K562 (cell line): ENCODE data around the gene RAB27B. TPM values are rescaled to one million over a fixed set of nuclear protein-coding genes. Genes with fewer than 3 reads are reported as not detected.

ENCODE experiments used
- ATAC-seq: fragments of 200-7000 bp; cut with Tn5 transposase; 3 replicates; pipeline ENCODE4 v1.9.1; 2020; ENCODE audit warnings: moderate library complexity
- BruUV-seq: library from RNA; stranded (reverse); fragments of 400-500 nt; replicated peaks from 2 replicates; lab custom pipeline; 2021; lab: Mats Ljungman, UMichigan
- CTCF ChIA-PET: fragments of 300-600 bp; formaldehyde crosslinking; extraction: SDS; loops from one replicate; lab custom pipeline; 2021; ENCODE audit warnings: low intra/inter-chr PET ratio; lab: Yijun Ruan, JAX
- POLR2A ChIA-PET: fragments of 300-600, 350-650 bp; sonication (Branson Sonifier 250); formaldehyde crosslinking; extraction: SDS; loops from one replicate; lab custom pipeline; 2021; ENCODE audit warnings: antibody characterized with exemption, inconsistent platforms; lab: Yijun Ruan, JAX
- DNase-seq, 4 experiments: peaks; one replicate each; pipeline versions ENCODE4 v3.0.0 to v3.0.0-alpha.2; 2011 to 2018; ENCODE audit warnings: low spot score in 3 of 4, mixed read lengths in 3 of 4; ENCODE audit errors: extremely low read depth in 1 of 4
- FAIRE-seq: peaks from 2 replicates; lab custom pipeline; 2011; peaks lifted over from hg19 to GRCh38; lab: Jason Lieb, UNC
- H2AFZ ChIP-seq: 2 replicates; pipeline ENCODE4 v1.6.0; 2011; ENCODE audit warnings: low read depth, low read length, control low read depth, inconsistent platforms
- H3K27ac ChIP-seq: fragments of 200-600 bp; 3 replicates; pipeline ENCODE4 v1.8.0; 2011; ENCODE audit warnings: low read depth, mild to moderate bottlenecking, control low read depth, inconsistent platforms, low read length, moderate library complexity, mixed read lengths; ENCODE audit errors: extremely low read depth
- H3K27me3 ChIP-seq, 2 experiments: fragments of 300-600 bp in 1 of 2; 2 replicates in 1 of 2; 3 replicates in 1 of 2; pipeline versions ENCODE4 v1.6.0 to v1.8.0; 2011; ENCODE audit warnings: inconsistent platforms in 2 of 2, low read length in 2 of 2, mild to moderate bottlenecking in 1 of 2, mixed read lengths in 1 of 2, moderate library complexity in 1 of 2; ENCODE audit not compliant: control insufficient read depth in 2 of 2, insufficient read depth in 2 of 2
- H3K36me3 ChIP-seq: fragments of 300-600 bp; 3 replicates; pipeline ENCODE4 v1.8.0; 2011; ENCODE audit warnings: mild to moderate bottlenecking, low read length, inconsistent platforms; ENCODE audit not compliant: control insufficient read depth, insufficient read depth
- H3K4me1 ChIP-seq, 2 experiments: fragments of 200-600 bp in 1 of 2; replicated peaks in 1 of 2; 2 replicates in 1 of 2; 3 replicates in 1 of 2; pipeline versions ENCODE4 v1.5.1 to v1.8.0; 2011; ENCODE audit warnings: inconsistent platforms in 2 of 2, low read length in 2 of 2, mild to moderate bottlenecking in 1 of 2, mixed read lengths in 1 of 2, moderate library complexity in 1 of 2; ENCODE audit not compliant: control insufficient read depth in 2 of 2, insufficient read depth in 2 of 2
- H3K4me2 ChIP-seq: 2 replicates; pipeline ENCODE4 v1.6.1; 2011; ENCODE audit warnings: low read length, control low read depth, inconsistent platforms, mixed read lengths; ENCODE audit not compliant: insufficient read depth
- H3K4me3 ChIP-seq: fragments of 200-600 bp; sonication (generic), shearing (Covaris generic); 2 replicates; pipeline ENCODE4 v1.5.1; 2016; ENCODE audit warnings: control low read depth, inconsistent platforms
- H3K79me2 ChIP-seq: fragments of 200-600 bp; 3 replicates; pipeline ENCODE4 v1.8.0; 2011; ENCODE audit warnings: low read length, inconsistent platforms; ENCODE audit not compliant: control insufficient read depth, insufficient read depth
- H3K9ac ChIP-seq, 2 experiments: 2 replicates each; pipeline versions ENCODE4 v1.6.0 to v1.6.1; 2011; ENCODE audit warnings: low read depth in 2 of 2, low read length in 2 of 2, control low read depth in 1 of 2, inconsistent platforms in 1 of 2, mild to moderate bottlenecking in 1 of 2, mixed read lengths in 1 of 2; ENCODE audit not compliant: insufficient read depth in 1 of 2
- H3K9me1 ChIP-seq: one replicate; pipeline ENCODE4 v1.6.0; 2011; ENCODE audit warnings: inconsistent platforms, mild to moderate bottlenecking, low read length, moderate library complexity; ENCODE audit not compliant: control insufficient read depth, insufficient read depth
- H3K9me3 ChIP-seq: replicated peaks from 2 replicates; pipeline ENCODE4 v1.5.1; 2011; ENCODE audit warnings: low read depth, low read length, inconsistent platforms; ENCODE audit not compliant: control insufficient read depth, insufficient read depth
- H4K20me1 ChIP-seq: replicated peaks from 2 replicates; pipeline ENCODE4 v1.6.1; 2011; ENCODE audit warnings: low read length, inconsistent platforms, mixed read lengths; ENCODE audit not compliant: control insufficient read depth, insufficient read depth
- ARID2 ChIP-seq: fragments of 450-650 bp; IDR thresholded peaks from 2 replicates; pipeline ENCODE4 v1.6.1; 2017; ENCODE audit warnings: antibody characterized with exemption, mild to moderate bottlenecking
- ATF1 ChIP-seq, 2 experiments: fragments of 450-650 bp in 1 of 2; IDR thresholded peaks; 2 replicates each; pipeline ENCODE4 v1.6.1; 2016; ENCODE audit warnings: missing compliant biosample characterization in 1 of 2, missing genetic modification characterization in 1 of 2
- CAMTA2 ChIP-seq: fragments of 250-450 bp; sonication (Bioruptor Pico); conservative IDR thresholded peaks from 2 replicates; pipeline ENCODE4 v1.5.1; 2022
- HMBOX1 ChIP-seq: sonication (generic); IDR thresholded peaks from 2 replicates; pipeline ENCODE4 v1.6.1; 2016
- JUN ChIP-seq, 2 experiments: sonication (generic) in 1 of 2; formaldehyde crosslinking in 1 of 2; IDR thresholded peaks; 2 replicates each; pipeline versions ENCODE4 v1.6.1 to v1.8.0; 2012 to 2022; ENCODE audit warnings: borderline replicate concordance in 2 of 2, mild to moderate bottlenecking in 2 of 2, improper control_type of control experiment in 1 of 2, low read depth in 1 of 2, low read length in 1 of 2, missing genetic modification reagents in 1 of 2
- KAT2B ChIP-seq: IDR thresholded peaks from one replicate; pipeline ENCODE4 v1.6.1; 2012; ENCODE audit warnings: low read depth, mild to moderate bottlenecking, control low read depth, inconsistent platforms, low read length, moderate library complexity
- MBD2 ChIP-seq: sonication (generic); IDR thresholded peaks from 2 replicates; pipeline ENCODE4 v1.6.1; 2016; ENCODE audit warnings: low read depth, borderline replicate concordance
- MNT ChIP-seq, 2 experiments: fragments of 450-650 bp; conservative IDR thresholded peaks; 2 replicates each; pipeline ENCODE4 v1.6.1; 2017; ENCODE audit warnings: mild to moderate bottlenecking in 2 of 2, moderate library complexity in 2 of 2
- NKRF ChIP-seq: fragments of 450-650 bp; IDR thresholded peaks from 2 replicates; pipeline ENCODE4 v1.6.1; 2016; ENCODE audit warnings: borderline replicate concordance
- RBFOX2 ChIP-seq: fragments of 200-400 bp; formaldehyde crosslinking; IDR thresholded peaks from 2 replicates; pipeline ENCODE4 v1.6.1; 2017; ENCODE audit warnings: low read depth, mild to moderate bottlenecking, low read length, moderate library complexity
- SRSF9 ChIP-seq: fragments of 200-400 bp; formaldehyde crosslinking; IDR thresholded peaks from 2 replicates; pipeline ENCODE4 v1.6.1; 2017; ENCODE audit warnings: low read depth, low read length, borderline replicate concordance
- TFAM ChIP-seq: fragments of 250-450 bp; sonication (Bioruptor Pico); conservative IDR thresholded peaks from 2 replicates; pipeline ENCODE4 v1.5.0; 2021; ENCODE audit warnings: mild to moderate bottlenecking, moderate library complexity
- ZNF232 ChIP-seq: sonication (generic); formaldehyde crosslinking; IDR thresholded peaks from 2 replicates; pipeline ENCODE4 v1.8.0; 2022; ENCODE audit warnings: mild to moderate bottlenecking, missing genetic modification reagents
- ZNF347 ChIP-seq: fragments of 450-650 bp; formaldehyde crosslinking; IDR thresholded peaks from 2 replicates; pipeline ENCODE4 v1.4.0; 2020; ENCODE audit warnings: low read depth, mild to moderate bottlenecking, moderate library complexity
- ZNF436 ChIP-seq: fragments of 250-450, 450-650 bp; sonication (Bioruptor Pico); formaldehyde crosslinking; IDR thresholded peaks from 2 replicates; pipeline ENCODE4 v1.7.0; 2020; ENCODE audit warnings: mild to moderate bottlenecking
- WGBS: fragments of 100-300 bp; shearing (Covaris generic); methylation state at CpG from one replicate; pipeline ENCODE4 v1.1.6; 2016; ENCODE audit warnings: low coverage, mixed read lengths; ENCODE audit not compliant: insufficient coverage; ENCODE audit errors: missing lambda C conversion rate; 5-methylcytosine and 5-hydroxymethylcytosine counted together
- in situ Hi-C: fragments of 300-500 bp; cut with MboI; formaldehyde crosslinking; loops from 4 replicates; pipeline ENCODE4 v1.15.0; 2018; ENCODE audit warnings: inconsistent platforms, mixed read lengths
- intact Hi-C: fragments of 100-400 bp; cut with micrococcal nuclease; formaldehyde crosslinking; loops from 2 replicates; pipeline ENCODE4 v1.14.2; 2022
- polyA plus RNA-seq, 8 experiments: library from polyadenylated mRNA; depleted of rRNA in 4 of 8; stranded (reverse) in 5 of 8; unstranded in 3 of 8; fragments of >200 nt; fragmentation: Nextera tagmentation in 2 of 8; fragmentation: Illumina TruSeq in 1 of 8; extraction: Ambion mirVana in 2 of 8; extraction: Trizol in 1 of 8; gene quantifications; 2 replicates each; pipeline versions ENCODE4 v1.2.1 to v1.2.3, GENCODE V29; 2011 to 2014; ENCODE audit warnings: inconsistent platforms in 1 of 8, missing spikeins in 1 of 8
- total RNA-seq, 7 experiments: library from RNA; depleted of rRNA in 6 of 7; stranded (reverse); fragments of >200 nt in 6 of 7; fragmentation: Illumina TruSeq in 2 of 7; extraction: Trizol in 2 of 7; gene quantifications; 2 replicates each; pipeline versions ENCODE4 v1.2.1 to v1.2.3, GENCODE V29; 2011 to 2021; ENCODE audit warnings: low replicate concordance in 1 of 7

Gene RAB27B
- total and polyA plus RNA-seq, 9 of the 15 experiments (the other 6 are each of a cell fraction or from before 2014, with no cell fraction given) = 0.44 to 5.7 (median 1.2) TPM

- FAIRE-seq = no peak
Measured at GRCh38 chr18:54909538-54909937, 81.3 kb downstream of the RAB27B start.

More at GRCh38 chr18:54909538-54909937, 81.3 kb downstream of the RAB27B start:
- Histone ChIP-seq H3K27me3 (no peaks in the 10 kb centered on the region), H2AFZ (no peak overlapping the region), H3K4me3 (no peak overlapping the region), H3K9ac (no peak overlapping the region), H3K9me3 (no peaks in the 10 kb centered on the region), H3K27ac (no peak overlapping the region), H3K36me3 (no peaks in the 10 kb centered on the region), H3K9me1 (no peaks in the 10 kb centered on the region), H3K4me1 (no peaks in the 10 kb centered on the region), H3K4me2 (no peak overlapping the region), H4K20me1 (no peaks in the 10 kb centered on the region), H3K79me2 (no peaks in the 10 kb centered on the region)
- DNase-seq (no peak), ATAC-seq (no peak)
- intact Hi-C loops (no loop called here), in situ Hi-C loops (no loop called here)
- ChIA-PET CTCF (no interaction called here), POLR2A (interaction anchor here (1.1 kb wide), 1 partner anchor 894 kb away, joined by 3 read pairs; no protein-coding TSS in a partner anchor)
- TF ChIP-seq RBFOX2 (no peak), ARID2 (no peak), ZNF436 (CRISPR knock-in tag) (no peak), ZNF232 (CRISPR knock-in tag) (no peak), ATF1 (CRISPR knock-in tag; IDR thresholded peaks at IDR 0.05) (no peak), ATF1 (tag; IDR thresholded peaks at IDR 0.05) (no peak), TFAM (CRISPR knock-in tag) (no peak), ZNF347 (CRISPR knock-in tag) (no peak), MBD2 (no peak), MNT (conservative IDR thresholded peaks at IDR 0.05) (no peak), KAT2B (no peak), SRSF9 (no peak), NKRF (no peak), JUN (IDR thresholded peaks at IDR 0.05; ENCODE audit: borderline replicate concordance, low read depth, low read length) (no peak), JUN (CRISPR knock-in tag; IDR thresholded peaks at IDR 0.05; ENCODE audit: borderline replicate concordance) (no peak), CAMTA2 (CRISPR knock-in tag) (no peak), HMBOX1 (no peak)
- 54% methylated on average over 8 of the region's 11 CpGs for WGBS
- no TSS peak for BruUV-seq
